Upper lobe of left lung (tissue), 6 donors: ENCODE results near the gene TXNDC17. TPM values are rescaled to one million over a fixed set of nuclear protein-coding genes. Genes with fewer than 3 reads are reported as not detected.

Source experiments
- ATAC-seq, 2 donors: fragments of 200-7000 bp; cut with Tn5 transposase; one replicate each; pipeline ENCODE4 v1.9.1; 2022; ENCODE audit warnings: mild to moderate bottlenecking in 2 of 2, moderate library complexity in 2 of 2; ENCODE audit not compliant: low FRiP score in 2 of 2
- DNase-seq, 2 donors: peaks; one replicate each; pipeline ENCODE4 v3.0.0-alpha.2; 2019 to 2020
- H3K27ac ChIP-seq, 4 donors: fragments of 200-600 bp; sonication (generic); one replicate each; pipeline ENCODE4 v1.5.1; 2016 to 2019
- H3K27me3 ChIP-seq, 4 donors: fragments of 200-600 bp; sonication (generic); one replicate each; pipeline ENCODE4 v1.5.1; 2017 to 2019
- H3K36me3 ChIP-seq, 4 donors: fragments of 200-600 bp; sonication (generic); one replicate each; pipeline ENCODE4 v1.5.1; 2016 to 2019
- H3K4me1 ChIP-seq, 4 donors: fragments of 200-600 bp; sonication (generic); one replicate each; pipeline ENCODE4 v1.5.1; 2018 to 2019
- H3K4me3 ChIP-seq, 4 donors: fragments of 200-600 bp; sonication (generic); one replicate each; pipeline ENCODE4 v1.5.1; 2017 to 2019; ENCODE audit warnings: mild to moderate bottlenecking in 2 of 4, moderate library complexity in 1 of 4
- H3K9me3 ChIP-seq, 4 donors: fragments of 200-600 bp; sonication (generic); one replicate each; pipeline ENCODE4 v1.5.1; 2018 to 2019
- CTCF ChIP-seq, 6 experiments: fragments of 450-650 bp in 4 of 6; fragments of 200-600 bp in 2 of 6; sonication (generic) in 2 of 6; IDR thresholded peaks; one replicate each; pipeline ENCODE4 v1.5.1; 2016 to 2019; ENCODE audit warnings: antibody characterized with exemption in 6 of 6
- EP300 ChIP-seq, 4 donors: sonication (generic); formaldehyde crosslinking; IDR thresholded peaks; one replicate each; pipeline ENCODE4 v1.5.1; 2017; ENCODE audit warnings: antibody characterized with exemption in 4 of 4, control low read depth in 2 of 4
- POLR2A ChIP-seq, 4 donors: fragments of 450-650 bp; IDR thresholded peaks; one replicate each; pipeline ENCODE4 v1.5.1; 2016 to 2017; ENCODE audit warnings: antibody characterized with exemption in 4 of 4, mild to moderate bottlenecking in 2 of 4
- POLR2AphosphoS5 ChIP-seq, 2 donors: sonication (generic); formaldehyde crosslinking; IDR thresholded peaks; one replicate each; pipeline ENCODE4 v1.5.1; 2017; ENCODE audit warnings: antibody characterized with exemption in 2 of 2
- WGBS, 2 donors: methylation state at CpG; one replicate each; pipeline ENCODE4 v1.1.5; 2017 to 2018; 5-methylcytosine and 5-hydroxymethylcytosine counted together
- total RNA-seq, 6 donors: library from RNA; depleted of rRNA in 4 of 6; stranded (reverse); fragments of >200 nt in 4 of 6; gene quantifications; one replicate each; pipeline versions ENCODE4 v1.1.0 to v1.2.1, GENCODE V29; 2016 to 2021
- donor health status: DM: no; HTN: no; CAD: no; lungs with moderate emphysema.
- donor health status: DM: no; HTN: yes; CAD: no; lungs with severe emphysema.

Gene TXNDC17
- total RNA-seq, 6 donors from 2014 or later, result 36.7 to 176 (median 67.0) TPM

GRCh38 chr17:6639014-6639585 lies 1.8 kb upstream of the TXNDC17 start:
- Histone ChIP-seq H3K4me3 (peak overlapping the region; percentile 66 to 95 (median 81)), H3K36me3 (peaks cover 0 to 23% (median 12%) of the 10 kb centered on the region in 4 donors), H3K9me3 (no peaks in the 10 kb centered on the region), H3K27ac (peak overlapping the region in 1 of 4 donors; percentile 87), H3K27me3 (no peaks in the 10 kb centered on the region), H3K4me1 (peaks cover 17 to 49% (median 30%) of the 10 kb centered on the region in 4 donors)
- TF ChIP-seq CTCF (IDR thresholded peaks at IDR 0.05) (no peak), POLR2A (IDR thresholded peaks at IDR 0.05) (no peak), POLR2AphosphoS5 (IDR thresholded peaks at IDR 0.05) (no peak), EP300 (IDR thresholded peaks at IDR 0.05) (no peak)
- ATAC-seq (no peak), DNase-seq (peak in 1 of 2 donors; percentile 51)
- WGBS, 2 donors, result 42 to 58% methylated on average over 12 to 14 of the region's 15 CpGs

- no peaks in the 10 kb centered on the region for H3K9me3 ChIP-seq
- peaks cover 17 to 49% (median 30%) of the 10 kb centered on the region in 4 donors for H3K4me1 ChIP-seq
- ATAC-seq (peak; percentile 72 to 75), DNase-seq (peak; percentile 44 to 89)
- H3K27ac ChIP-seq, result peak overlapping the region; percentile 74 to 92 (median 89)
- no peaks in the 10 kb centered on the region for H3K27me3 ChIP-seq
- 2% methylated on average over 26 of the region's 67 CpGs; no CpG with 5 or more reads in 1 of the 2 donors for WGBS, 2 donors
- H3K36me3 ChIP-seq, result peaks cover 0 to 23% (median 11%) of the 10 kb centered on the region in 4 donors
- H3K4me3 ChIP-seq, result peak overlapping the region; percentile 66 to 95 (median 81)
- TF ChIP-seq POLR2A (IDR thresholded peaks at IDR 0.05) (no peak), CTCF (IDR thresholded peaks at IDR 0.05) (no peak), POLR2AphosphoS5 (IDR thresholded peaks at IDR 0.05) (no peak), EP300 (IDR thresholded peaks at IDR 0.05) (no peak)
Measured at GRCh38 chr17:6639586-6640535, 999 bp upstream of the TXNDC17 start.

- H3K9me3 ChIP-seq, result no peaks in the 10 kb centered on the region
- H3K36me3 ChIP-seq, result peaks cover 0 to 37% (median 11%) of the 10 kb centered on the region in 4 donors
- ATAC-seq (peak; percentile 17 to 29), DNase-seq (no peak)
- peak overlapping the region; percentile 74 to 92 (median 89) for H3K27ac ChIP-seq
- TF ChIP-seq CTCF (IDR thresholded peaks at IDR 0.05), result peak in 1 of 6 experiments; percentile 2
- no peak for TF ChIP-seq POLR2AphosphoS5 (IDR thresholded peaks at IDR 0.05)
- 5 to 6% methylated on average over 18 to 20 of the region's 20 CpGs for WGBS, 2 donors
- no peaks in the 10 kb centered on the region for H3K27me3 ChIP-seq
- peaks cover 17 to 49% (median 30%) of the 10 kb centered on the region in 4 donors for H3K4me1 ChIP-seq
- peak overlapping the region; percentile 66 to 95 (median 81) for H3K4me3 ChIP-seq
Measured at GRCh38 chr17:6641247-6641863, 495 bp downstream of the TXNDC17 start.

- no peak overlapping the region for H3K27ac ChIP-seq
- ATAC-seq, result no peak
- DNase-seq, result no peak
- TF ChIP-seq POLR2AphosphoS5 (IDR thresholded peaks at IDR 0.05) (no peak), CTCF (IDR thresholded peaks at IDR 0.05) (no peak), EP300 (IDR thresholded peaks at IDR 0.05) (no peak), POLR2A (IDR thresholded peaks at IDR 0.05) (no peak)
- H3K4me3 ChIP-seq, result peak overlapping the region in 1 of 4 donors; percentile 83
- peaks cover 17 to 43% (median 30%) of the 10 kb centered on the region in 4 donors for H3K4me1 ChIP-seq
- H3K36me3 ChIP-seq, result peaks cover 0 to 48% (median 14%) of the 10 kb centered on the region in 4 donors
- H3K9me3 ChIP-seq, result no peaks in the 10 kb centered on the region
- H3K27me3 ChIP-seq, result no peaks in the 10 kb centered on the region
- 63 to 64% methylated on average over 2 of the region's 2 CpGs for WGBS, 2 donors
Measured at GRCh38 chr17:6642592-6642991, 1.7 kb downstream of the TXNDC17 start.
